Measurements from ENCODE around the gene FAM227B.
"Not testable (repeated sequence)": the region's sequence is repeated elsewhere in the genome, so short reads cannot be mapped to it uniquely, and the experiment has no call there.

The FAM227B gene

GRCh38 chr15:49620658-49621368 is at the start of gene FAM227B, which contains the start of gene DTWD1:
Gene FAM227B, minus strand, starts transcription at chr15:49620818. Its CDS starts 5,647 bp downstream, at chr15:49615171.
Gene DTWD1, plus strand, starts transcription at chr15:49621048. Its CDS starts 4,120 bp downstream, at chr15:49625168.
- peak; percentile 94 for DNase-seq

- no peak for DNase-seq
Observed at GRCh38 chr15:49669288-49669687, 48.7 kb upstream of the FAM227B start.

GRCh38 chr15:49666486-49666885 is 45.9 kb upstream of the FAM227B start:
- not testable (repeated sequence) for DNase-seq

GRCh38 chr15:49664716-49665115 is 44.1 kb upstream of the FAM227B start:
- no peak for DNase-seq

- no peak for DNase-seq
Observed at GRCh38 chr15:49656734-49657133, 36.1 kb upstream of the FAM227B start.

GRCh38 chr15:49652922-49653321 is 32.3 kb upstream of the FAM227B start:
- no peak for DNase-seq

- no peak for DNase-seq
Observed at GRCh38 chr15:49650676-49651075, 30.1 kb upstream of the FAM227B start.

- DNase-seq: no peak
Observed at GRCh38 chr15:49649987-49650386, 29.4 kb upstream of the FAM227B start.

GRCh38 chr15:49646891-49647290 is 26.3 kb upstream of the FAM227B start:
- DNase-seq: no peak

GRCh38 chr15:49645941-49646340 is 25.3 kb upstream of the FAM227B start:
- no peak for DNase-seq

- DNase-seq: no peak
Observed at GRCh38 chr15:49645277-49645676, 24.7 kb upstream of the FAM227B start.

- DNase-seq: no peak
Observed at GRCh38 chr15:49644364-49644794, 23.8 kb upstream of the FAM227B start.

GRCh38 chr15:49637857-49638256 is 17.2 kb upstream of the FAM227B start:
- no peak for DNase-seq

- no peak for DNase-seq
Observed at GRCh38 chr15:49628379-49628778, 7.8 kb upstream of the FAM227B start.

- no peak for DNase-seq
Observed at GRCh38 chr15:49627407-49627877, 6.8 kb upstream of the FAM227B start.

GRCh38 chr15:49625460-49626036 is 4.9 kb upstream of the FAM227B start:
- DNase-seq: no peak

- no peak for DNase-seq
Observed at GRCh38 chr15:49624056-49624455, 3.4 kb upstream of the FAM227B start.

GRCh38 chr15:49622561-49622960 is 1.9 kb upstream of the FAM227B start:
- no peak for DNase-seq

- no peak for DNase-seq
Observed at GRCh38 chr15:49621887-49622286, 1.3 kb upstream of the FAM227B start.

GRCh38 chr15:49621401-49621811 is 788 bp upstream of the FAM227B start:
- DNase-seq: no peak

- DNase-seq: no peak
Observed at GRCh38 chr15:49620199-49620598, 419 bp downstream of the FAM227B start.

GRCh38 chr15:49619226-49619625 is 1.4 kb downstream of the FAM227B start:
- DNase-seq: no peak

- DNase-seq: not testable (repeated sequence)
Observed at GRCh38 chr15:49612240-49612639, 8.4 kb downstream of the FAM227B start.

- no peak for DNase-seq
Observed at GRCh38 chr15:49610157-49610918, 10.3 kb downstream of the FAM227B start.
